GM23338 (cell line): ENCODE results near the gene AFAP1L2. TPM values are rescaled to one million over a fixed set of nuclear protein-coding genes. Genes with fewer than 3 reads are reported as not detected.

Source experiments
- ATAC-seq: fragments of 200-7000 bp; cut with Tn5 transposase; 3 replicates; pipeline ENCODE4 v1.9.1; 2020
- DNase-seq: peaks from one replicate; pipeline ENCODE4 v3.0.0-alpha.2; 2015; ENCODE audit warnings: low spot score
- H2AFZ ChIP-seq: fragments of 200-600 bp; sonication (generic); 2 replicates; pipeline ENCODE4 v1.8.0; 2016; ENCODE audit warnings: antibody characterized with exemption, mild to moderate bottlenecking, moderate library complexity
- H3F3A ChIP-seq: fragments of 200-600 bp; sonication (generic); replicated peaks from 2 replicates; pipeline ENCODE4 v1.8.0; 2017; ENCODE audit warnings: antibody characterized with exemption, mixed run types, low read depth
- H3K27ac ChIP-seq: fragments of 200-600 bp; sonication (generic); 2 replicates; pipeline ENCODE4 v1.6.1; 2016; ENCODE audit warnings: low read depth
- H3K27me3 ChIP-seq: fragments of 200-600 bp; sonication (generic); 2 replicates; pipeline ENCODE4 v1.8.0; 2016; ENCODE audit warnings: mild to moderate bottlenecking, mixed run types, moderate library complexity; ENCODE audit not compliant: insufficient read depth
- H3K36me3 ChIP-seq: fragments of 200-600 bp; sonication (generic); 2 replicates; pipeline ENCODE4 v1.8.0; 2016; ENCODE audit warnings: mild to moderate bottlenecking; ENCODE audit not compliant: insufficient read depth
- H3K4me1 ChIP-seq: fragments of 200-600 bp; sonication (generic); 2 replicates; pipeline ENCODE4 v1.8.0; 2016; ENCODE audit warnings: mild to moderate bottlenecking, moderate library complexity; ENCODE audit not compliant: insufficient read depth
- H3K4me2 ChIP-seq: fragments of 200-600 bp; sonication (generic); 2 replicates; pipeline ENCODE4 v1.7.1; 2017; ENCODE audit warnings: mixed run types
- H3K4me3 ChIP-seq: fragments of 200-600 bp; sonication (generic); 2 replicates; pipeline ENCODE4 v1.6.1; 2016; ENCODE audit warnings: mixed run types
- H3K79me2 ChIP-seq: fragments of 200-600 bp; sonication (generic); replicated peaks from 2 replicates; pipeline ENCODE4 v1.8.0; 2017; ENCODE audit warnings: mild to moderate bottlenecking; ENCODE audit not compliant: insufficient read depth
- H3K9me2 ChIP-seq: fragments of 200-600 bp; sonication (generic); 2 replicates; pipeline ENCODE4 v1.8.0; 2017; ENCODE audit not compliant: insufficient read depth
- H4K20me1 ChIP-seq: fragments of 200-600 bp; sonication (generic); replicated peaks from 2 replicates; pipeline ENCODE4 v1.8.0; 2017; ENCODE audit warnings: mild to moderate bottlenecking; ENCODE audit not compliant: insufficient read depth
- H3K27ac Mint-ChIP-seq: 2 replicates; pipeline ENCODE4 v1.8.0; 2020; ENCODE audit warnings: inconsistent platforms, mild to moderate bottlenecking, moderate library complexity, mixed read lengths
- H3K27me3 Mint-ChIP-seq: 3 replicates; pipeline ENCODE4 v1.8.0; 2022; ENCODE audit warnings: low read depth, mild to moderate bottlenecking, moderate library complexity, mixed read lengths, inconsistent platforms; ENCODE audit not compliant: insufficient read depth, poor library complexity
- H3K36me3 Mint-ChIP-seq: 3 replicates; pipeline ENCODE4 v1.8.0; 2021; ENCODE audit warnings: low read depth, mild to moderate bottlenecking, inconsistent platforms, moderate library complexity, mixed read lengths
- H3K4me1 Mint-ChIP-seq: 3 replicates; pipeline ENCODE4 v1.8.0; 2020; ENCODE audit warnings: mild to moderate bottlenecking, inconsistent platforms, mixed read lengths
- H3K4me3 Mint-ChIP-seq: 3 replicates; pipeline ENCODE4 v1.8.0; 2021; ENCODE audit warnings: moderate library complexity, mild to moderate bottlenecking, inconsistent platforms, mixed read lengths
- H3K9me3 Mint-ChIP-seq: 3 replicates; pipeline ENCODE4 v1.8.0; 2020; ENCODE audit warnings: moderate library complexity, mild to moderate bottlenecking, inconsistent platforms, mixed read lengths
- CREB1 ChIP-seq: fragments of 250-450 bp; sonication (Bioruptor Pico); IDR thresholded peaks from 2 replicates; pipeline ENCODE4 v1.5.0; 2020; ENCODE audit warnings: low read depth, mild to moderate bottlenecking, moderate library complexity
- EZH2 ChIP-seq: fragments of 200-600 bp; sonication (generic); IDR thresholded peaks from one replicate; pipeline ENCODE4 v1.8.0; 2017; ENCODE audit warnings: antibody characterized with exemption, mild to moderate bottlenecking, low read depth; ENCODE audit not compliant: unreplicated experiment
- EZH2phosphoT487 ChIP-seq: fragments of 200-600 bp; sonication (generic); IDR thresholded peaks from one replicate; pipeline ENCODE4 v1.8.1; 2018; ENCODE audit warnings: antibody characterized with exemption; ENCODE audit not compliant: unreplicated experiment
- JUNB ChIP-seq: IDR thresholded peaks from one replicate; pipeline ENCODE4 v1.6.1; 2016; ENCODE audit warnings: antibody characterized with exemption; ENCODE audit not compliant: unreplicated experiment
- NANOG ChIP-seq: IDR thresholded peaks from 2 replicates; pipeline ENCODE4 v1.6.1; 2016; ENCODE audit warnings: antibody characterized with exemption, borderline replicate concordance
- POLR2AphosphoS5 ChIP-seq: IDR thresholded peaks from 2 replicates; pipeline ENCODE4 v1.6.1; 2016; ENCODE audit warnings: antibody characterized with exemption, low read depth
- STAT1 ChIP-seq: IDR thresholded peaks from one replicate; pipeline ENCODE4 v1.6.1; 2016; ENCODE audit warnings: antibody characterized with exemption; ENCODE audit not compliant: unreplicated experiment
- ZNF114 ChIP-seq: fragments of 250-450 bp; sonication (Bioruptor Pico); IDR thresholded peaks from 2 replicates; pipeline ENCODE4 v1.5.0; 2020; ENCODE audit warnings: mild to moderate bottlenecking, moderate library complexity
- ZNF331 ChIP-seq: fragments of 250-450 bp; sonication (Bioruptor Pico); IDR thresholded peaks from 2 replicates; pipeline ENCODE4 v1.5.0; 2020; ENCODE audit warnings: low read depth, mild to moderate bottlenecking, moderate library complexity
- polyA plus RNA-seq: library from polyadenylated mRNA; unstranded; fragments of >200 nt; fragmentation: Nextera tagmentation; extraction: Ambion mirVana; gene quantifications from 2 replicates; pipeline ENCODE4 v1.2.1, GENCODE V29; 2016
- total RNA-seq: library from RNA; depleted of rRNA; stranded (reverse); fragments of >200 nt; shearing (Covaris generic); gene quantifications from 2 replicates; pipeline ENCODE4 v1.2.3, GENCODE V29; 2014
- TF ChIP-seq, protein P1 (sequence below): fragments of 250-450 bp; sonication (Bioruptor Pico); IDR thresholded peaks from 2 replicates; pipeline ENCODE4 v1.5.0; 2020; ENCODE audit warnings: mild to moderate bottlenecking, moderate library complexity
- TF ChIP-seq, protein P2 (sequence below): IDR thresholded peaks from 2 replicates; pipeline ENCODE4 v1.6.1; 2016; ENCODE audit warnings: antibody characterized with exemption
- TF ChIP-seq, protein P3 (sequence below): IDR thresholded peaks from one replicate; pipeline ENCODE4 v1.6.1; 2018; ENCODE audit warnings: antibody characterized with exemption; ENCODE audit not compliant: unreplicated experiment
- TF ChIP-seq, protein P4 (sequence below), 2 experiments: fragments of 200-600 bp in 1 of 2; sonication (generic) in 1 of 2; conservative IDR thresholded peaks; 2 replicates each; pipeline versions ENCODE4 v1.5.1 to v1.6.1; 2016 to 2017; ENCODE audit warnings: antibody characterized with exemption in 2 of 2, low read depth in 2 of 2, mild to moderate bottlenecking in 2 of 2, moderate library complexity in 1 of 2

Gene AFAP1L2
- total and polyA plus RNA-seq, 2 experiments from 2014 or later, result 2.3 to 6.5 TPM

DNA sequence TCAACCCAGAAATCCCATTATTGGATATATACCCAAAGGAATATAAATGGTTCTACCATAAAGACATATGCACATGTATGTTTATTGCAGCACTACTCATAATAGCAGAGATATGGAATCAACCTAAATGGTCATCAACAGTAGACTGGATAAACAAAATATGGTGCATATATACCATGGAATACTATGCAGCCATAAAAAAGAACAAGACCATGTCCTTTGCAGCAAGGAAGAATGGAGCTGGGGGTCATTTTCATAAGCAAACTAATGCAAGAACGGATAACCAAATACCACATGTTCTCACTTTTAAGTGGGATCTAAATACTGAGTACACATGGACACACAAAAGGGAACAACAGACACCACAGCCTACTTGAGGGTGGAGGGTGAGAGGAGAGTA lies 2.2 kb upstream of the AFAP1L2 start:
- peaks cover 46% of the 10 kb centered on the region for H3K27me3 Mint-ChIP-seq
- ATAC-seq (no peak), DNase-seq (no peak)
- TF ChIP-seq JUNB (no peak), ZNF114 (CRISPR knock-in tag) (no peak), POLR2AphosphoS5 (no peak), ZNF331 (no peak), NANOG (no peak), EZH2 (no peak), EZH2phosphoT487 (no peak), STAT1 (no peak), CREB1 (CRISPR knock-in tag) (no peak)
- TF ChIP-seq, protein P1, sequence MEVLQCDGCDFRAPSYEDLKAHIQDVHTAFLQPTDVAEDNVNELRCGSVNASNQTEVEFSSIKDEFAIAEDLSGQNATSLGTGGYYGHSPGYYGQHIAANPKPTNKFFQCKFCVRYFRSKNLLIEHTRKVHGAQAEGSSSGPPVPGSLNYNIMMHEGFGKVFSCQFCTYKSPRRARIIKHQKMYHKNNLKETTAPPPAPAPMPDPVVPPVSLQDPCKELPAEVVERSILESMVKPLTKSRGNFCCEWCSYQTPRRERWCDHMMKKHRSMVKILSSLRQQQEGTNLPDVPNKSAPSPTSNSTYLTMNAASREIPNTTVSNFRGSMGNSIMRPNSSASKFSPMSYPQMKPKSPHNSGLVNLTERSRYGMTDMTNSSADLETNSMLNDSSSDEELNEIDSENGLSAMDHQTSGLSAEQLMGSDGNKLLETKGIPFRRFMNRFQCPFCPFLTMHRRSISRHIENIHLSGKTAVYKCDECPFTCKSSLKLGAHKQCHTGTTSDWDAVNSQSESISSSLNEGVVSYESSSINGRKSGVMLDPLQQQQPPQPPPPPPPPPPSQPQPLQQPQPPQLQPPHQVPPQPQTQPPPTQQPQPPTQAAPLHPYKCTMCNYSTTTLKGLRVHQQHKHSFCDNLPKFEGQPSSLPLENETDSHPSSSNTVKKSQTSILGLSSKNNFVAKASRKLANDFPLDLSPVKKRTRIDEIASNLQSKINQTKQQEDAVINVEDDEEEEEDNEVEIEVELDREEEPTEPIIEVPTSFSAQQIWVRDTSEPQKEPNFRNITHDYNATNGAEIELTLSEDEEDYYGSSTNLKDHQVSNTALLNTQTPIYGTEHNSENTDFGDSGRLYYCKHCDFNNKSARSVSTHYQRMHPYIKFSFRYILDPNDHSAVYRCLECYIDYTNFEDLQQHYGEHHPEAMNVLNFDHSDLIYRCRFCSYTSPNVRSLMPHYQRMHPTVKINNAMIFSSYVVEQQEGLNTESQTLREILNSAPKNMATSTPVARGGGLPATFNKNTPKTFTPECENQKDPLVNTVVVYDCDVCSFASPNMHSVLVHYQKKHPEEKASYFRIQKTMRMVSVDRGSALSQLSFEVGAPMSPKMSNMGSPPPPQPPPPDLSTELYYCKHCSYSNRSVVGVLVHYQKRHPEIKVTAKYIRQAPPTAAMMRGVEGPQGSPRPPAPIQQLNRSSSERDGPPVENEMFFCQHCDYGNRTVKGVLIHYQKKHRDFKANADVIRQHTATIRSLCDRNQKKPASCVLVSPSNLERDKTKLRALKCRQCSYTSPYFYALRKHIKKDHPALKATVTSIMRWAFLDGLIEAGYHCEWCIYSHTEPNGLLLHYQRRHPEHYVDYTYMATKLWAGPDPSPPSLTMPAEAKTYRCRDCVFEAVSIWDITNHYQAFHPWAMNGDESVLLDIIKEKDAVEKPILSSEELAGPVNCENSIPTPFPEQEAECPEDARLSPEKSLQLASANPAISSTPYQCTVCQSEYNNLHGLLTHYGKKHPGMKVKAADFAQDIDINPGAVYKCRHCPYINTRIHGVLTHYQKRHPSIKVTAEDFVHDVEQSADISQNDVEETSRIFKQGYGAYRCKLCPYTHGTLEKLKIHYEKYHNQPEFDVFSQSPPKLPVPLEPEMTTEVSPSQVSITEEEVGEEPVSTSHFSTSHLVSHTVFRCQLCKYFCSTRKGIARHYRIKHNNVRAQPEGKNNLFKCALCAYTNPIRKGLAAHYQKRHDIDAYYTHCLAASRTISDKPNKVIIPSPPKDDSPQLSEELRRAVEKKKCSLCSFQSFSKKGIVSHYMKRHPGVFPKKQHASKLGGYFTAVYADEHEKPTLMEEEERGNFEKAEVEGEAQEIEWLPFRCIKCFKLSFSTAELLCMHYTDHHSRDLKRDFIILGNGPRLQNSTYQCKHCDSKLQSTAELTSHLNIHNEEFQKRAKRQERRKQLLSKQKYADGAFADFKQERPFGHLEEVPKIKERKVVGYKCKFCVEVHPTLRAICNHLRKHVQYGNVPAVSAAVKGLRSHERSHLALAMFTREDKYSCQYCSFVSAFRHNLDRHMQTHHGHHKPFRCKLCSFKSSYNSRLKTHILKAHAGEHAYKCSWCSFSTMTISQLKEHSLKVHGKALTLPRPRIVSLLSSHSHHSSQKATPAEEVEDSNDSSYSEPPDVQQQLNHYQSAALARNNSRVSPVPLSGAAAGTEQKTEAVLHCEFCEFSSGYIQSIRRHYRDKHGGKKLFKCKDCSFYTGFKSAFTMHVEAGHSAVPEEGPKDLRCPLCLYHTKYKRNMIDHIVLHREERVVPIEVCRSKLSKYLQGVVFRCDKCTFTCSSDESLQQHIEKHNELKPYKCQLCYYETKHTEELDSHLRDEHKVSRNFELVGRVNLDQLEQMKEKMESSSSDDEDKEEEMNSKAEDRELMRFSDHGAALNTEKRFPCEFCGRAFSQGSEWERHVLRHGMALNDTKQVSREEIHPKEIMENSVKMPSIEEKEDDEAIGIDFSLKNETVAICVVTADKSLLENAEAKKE (CRISPR knock-in tag), result no peak
- TF ChIP-seq, protein P2, sequence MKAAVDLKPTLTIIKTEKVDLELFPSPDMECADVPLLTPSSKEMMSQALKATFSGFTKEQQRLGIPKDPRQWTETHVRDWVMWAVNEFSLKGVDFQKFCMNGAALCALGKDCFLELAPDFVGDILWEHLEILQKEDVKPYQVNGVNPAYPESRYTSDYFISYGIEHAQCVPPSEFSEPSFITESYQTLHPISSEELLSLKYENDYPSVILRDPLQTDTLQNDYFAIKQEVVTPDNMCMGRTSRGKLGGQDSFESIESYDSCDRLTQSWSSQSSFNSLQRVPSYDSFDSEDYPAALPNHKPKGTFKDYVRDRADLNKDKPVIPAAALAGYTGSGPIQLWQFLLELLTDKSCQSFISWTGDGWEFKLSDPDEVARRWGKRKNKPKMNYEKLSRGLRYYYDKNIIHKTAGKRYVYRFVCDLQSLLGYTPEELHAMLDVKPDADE, result no peak
- TF ChIP-seq, protein P3, sequence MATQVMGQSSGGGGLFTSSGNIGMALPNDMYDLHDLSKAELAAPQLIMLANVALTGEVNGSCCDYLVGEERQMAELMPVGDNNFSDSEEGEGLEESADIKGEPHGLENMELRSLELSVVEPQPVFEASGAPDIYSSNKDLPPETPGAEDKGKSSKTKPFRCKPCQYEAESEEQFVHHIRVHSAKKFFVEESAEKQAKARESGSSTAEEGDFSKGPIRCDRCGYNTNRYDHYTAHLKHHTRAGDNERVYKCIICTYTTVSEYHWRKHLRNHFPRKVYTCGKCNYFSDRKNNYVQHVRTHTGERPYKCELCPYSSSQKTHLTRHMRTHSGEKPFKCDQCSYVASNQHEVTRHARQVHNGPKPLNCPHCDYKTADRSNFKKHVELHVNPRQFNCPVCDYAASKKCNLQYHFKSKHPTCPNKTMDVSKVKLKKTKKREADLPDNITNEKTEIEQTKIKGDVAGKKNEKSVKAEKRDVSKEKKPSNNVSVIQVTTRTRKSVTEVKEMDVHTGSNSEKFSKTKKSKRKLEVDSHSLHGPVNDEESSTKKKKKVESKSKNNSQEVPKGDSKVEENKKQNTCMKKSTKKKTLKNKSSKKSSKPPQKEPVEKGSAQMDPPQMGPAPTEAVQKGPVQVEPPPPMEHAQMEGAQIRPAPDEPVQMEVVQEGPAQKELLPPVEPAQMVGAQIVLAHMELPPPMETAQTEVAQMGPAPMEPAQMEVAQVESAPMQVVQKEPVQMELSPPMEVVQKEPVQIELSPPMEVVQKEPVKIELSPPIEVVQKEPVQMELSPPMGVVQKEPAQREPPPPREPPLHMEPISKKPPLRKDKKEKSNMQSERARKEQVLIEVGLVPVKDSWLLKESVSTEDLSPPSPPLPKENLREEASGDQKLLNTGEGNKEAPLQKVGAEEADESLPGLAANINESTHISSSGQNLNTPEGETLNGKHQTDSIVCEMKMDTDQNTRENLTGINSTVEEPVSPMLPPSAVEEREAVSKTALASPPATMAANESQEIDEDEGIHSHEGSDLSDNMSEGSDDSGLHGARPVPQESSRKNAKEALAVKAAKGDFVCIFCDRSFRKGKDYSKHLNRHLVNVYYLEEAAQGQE, result no peak
- TF ChIP-seq, protein P4, sequence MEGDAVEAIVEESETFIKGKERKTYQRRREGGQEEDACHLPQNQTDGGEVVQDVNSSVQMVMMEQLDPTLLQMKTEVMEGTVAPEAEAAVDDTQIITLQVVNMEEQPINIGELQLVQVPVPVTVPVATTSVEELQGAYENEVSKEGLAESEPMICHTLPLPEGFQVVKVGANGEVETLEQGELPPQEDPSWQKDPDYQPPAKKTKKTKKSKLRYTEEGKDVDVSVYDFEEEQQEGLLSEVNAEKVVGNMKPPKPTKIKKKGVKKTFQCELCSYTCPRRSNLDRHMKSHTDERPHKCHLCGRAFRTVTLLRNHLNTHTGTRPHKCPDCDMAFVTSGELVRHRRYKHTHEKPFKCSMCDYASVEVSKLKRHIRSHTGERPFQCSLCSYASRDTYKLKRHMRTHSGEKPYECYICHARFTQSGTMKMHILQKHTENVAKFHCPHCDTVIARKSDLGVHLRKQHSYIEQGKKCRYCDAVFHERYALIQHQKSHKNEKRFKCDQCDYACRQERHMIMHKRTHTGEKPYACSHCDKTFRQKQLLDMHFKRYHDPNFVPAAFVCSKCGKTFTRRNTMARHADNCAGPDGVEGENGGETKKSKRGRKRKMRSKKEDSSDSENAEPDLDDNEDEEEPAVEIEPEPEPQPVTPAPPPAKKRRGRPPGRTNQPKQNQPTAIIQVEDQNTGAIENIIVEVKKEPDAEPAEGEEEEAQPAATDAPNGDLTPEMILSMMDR (conservative IDR thresholded peaks at IDR 0.05; ENCODE audit: low read depth in 2 of 2), result no peak
- Histone ChIP-seq H4K20me1 (no peaks in the 10 kb centered on the region), H3K36me3 (no peaks in the 10 kb centered on the region), H3K79me2 (no peaks in the 10 kb centered on the region), H3K27ac (no peak overlapping the region), H3K4me3 (no peak overlapping the region), H3F3A (no peaks in the 10 kb centered on the region), H2AFZ (no peak overlapping the region), H3K4me2 (no peak overlapping the region), H3K9me2 (no peaks in the 10 kb centered on the region), H3K27me3 (peaks cover 52% of the 10 kb centered on the region), H3K4me1 (peaks cover 28% of the 10 kb centered on the region)
- no peaks in the 10 kb centered on the region; the same call in 2 of the 3 replicates for H3K36me3 Mint-ChIP-seq
- H3K27ac Mint-ChIP-seq, result no peak overlapping the region
- H3K9me3 Mint-ChIP-seq, result no peaks in the 10 kb centered on the region; the same call in 2 of the 3 replicates
- peaks cover 46% of the 10 kb centered on the region for H3K4me1 Mint-ChIP-seq
- no peak overlapping the region for H3K4me3 Mint-ChIP-seq
